Type B pancreatic cell (in vitro differentiated cells): Measurements from ENCODE around the gene DSC3. TPM values are rescaled to one million over a fixed set of nuclear protein-coding genes. Genes with fewer than 3 reads are reported as not detected.
A peak's percentile ranks its signal among the peaks of the same experiment; 100 is the strongest.
"Not testable (repeated sequence)": the region's sequence is repeated elsewhere in the genome, so short reads cannot be mapped to it uniquely, and the experiment has no call there.

Source experiments
- DNase-seq: peaks from one replicate; pipeline ENCODE4 v3.0.0; 2021; ENCODE audit warnings: mixed read lengths; ENCODE audit not compliant: unreplicated experiment; ENCODE audit errors: extremely low spot score
- H3K27ac Mint-ChIP-seq: 2 replicates; pipeline ENCODE4 v1.8.0; 2021; ENCODE audit warnings: mild to moderate bottlenecking, mixed read lengths
- H3K27me3 Mint-ChIP-seq: 2 replicates; pipeline ENCODE4 v1.8.0; 2021; ENCODE audit warnings: mixed read lengths
- H3K36me3 Mint-ChIP-seq: 2 replicates; pipeline ENCODE4 v1.8.0; 2021; ENCODE audit warnings: mixed read lengths
- H3K4me1 Mint-ChIP-seq: one replicate; pipeline ENCODE4 v1.8.0; 2021; ENCODE audit warnings: mixed read lengths; ENCODE audit not compliant: unreplicated experiment
- H3K4me3 Mint-ChIP-seq: 2 replicates; pipeline ENCODE4 v1.8.0; 2021; ENCODE audit warnings: mild to moderate bottlenecking, mixed read lengths
- H3K9me3 Mint-ChIP-seq: 2 replicates; pipeline ENCODE4 v1.8.0; 2021; ENCODE audit warnings: mixed read lengths
- CTCF ChIP-seq: fragments of 200-600 bp; sonication (generic); conservative IDR thresholded peaks from 2 replicates; pipeline ENCODE4 v1.5.0; 2021; ENCODE audit warnings: antibody characterized with exemption, mild to moderate bottlenecking
- total RNA-seq: library from RNA; stranded (reverse); gene quantifications from 2 replicates; pipeline ENCODE4 v1.2.1, GENCODE V29; 2021; ENCODE audit warnings: low replicate concordance

DSC3 gene
- total RNA-seq, 1 donor from 2014 or later = 67.7 TPM

DNA sequence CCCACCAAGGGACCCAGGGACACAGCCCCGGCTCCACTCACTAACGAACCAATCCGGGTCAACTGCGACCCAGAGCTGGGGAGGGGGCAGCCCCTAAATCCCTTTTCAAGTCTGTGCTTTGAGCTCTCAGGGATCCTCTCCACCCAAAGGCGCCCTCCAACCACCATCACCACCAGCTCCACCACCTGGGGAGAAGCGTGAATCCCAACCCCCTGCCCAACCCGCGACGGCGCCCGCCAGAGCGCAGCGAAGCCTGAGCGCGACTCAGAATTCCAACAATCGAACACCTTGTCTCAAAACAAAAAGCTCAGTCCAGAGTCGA is 497 bp downstream of the DSC3 start:
- H3K4me1 Mint-ChIP-seq = peaks cover 13% of the 10 kb centered on the region
- no peak for DNase-seq
- peaks cover 15% of the 10 kb centered on the region for H3K36me3 Mint-ChIP-seq
- peaks cover 68% of the 10 kb centered on the region for H3K27me3 Mint-ChIP-seq
- H3K4me3 Mint-ChIP-seq = peak overlapping the region; percentile 98
- H3K9me3 Mint-ChIP-seq = peaks cover 16% of the 10 kb centered on the region
- TF ChIP-seq CTCF = no peak
- peak overlapping the region; percentile 94 for H3K27ac Mint-ChIP-seq

GRCh38 chr18:31041271-31042083 is 1.1 kb downstream of the DSC3 start:
- TF ChIP-seq CTCF = no peak
- Mint-ChIP-seq H3K4me1 (peaks cover 13% of the 10 kb centered on the region), H3K27ac (peak overlapping the region; percentile 94), H3K27me3 (peaks cover 64% of the 10 kb centered on the region), H3K36me3 (peaks cover 15% of the 10 kb centered on the region), H3K4me3 (peak overlapping the region; percentile 98), H3K9me3 (peaks cover 13% of the 10 kb centered on the region)
- DNase-seq = peak; percentile 70

DNA sequence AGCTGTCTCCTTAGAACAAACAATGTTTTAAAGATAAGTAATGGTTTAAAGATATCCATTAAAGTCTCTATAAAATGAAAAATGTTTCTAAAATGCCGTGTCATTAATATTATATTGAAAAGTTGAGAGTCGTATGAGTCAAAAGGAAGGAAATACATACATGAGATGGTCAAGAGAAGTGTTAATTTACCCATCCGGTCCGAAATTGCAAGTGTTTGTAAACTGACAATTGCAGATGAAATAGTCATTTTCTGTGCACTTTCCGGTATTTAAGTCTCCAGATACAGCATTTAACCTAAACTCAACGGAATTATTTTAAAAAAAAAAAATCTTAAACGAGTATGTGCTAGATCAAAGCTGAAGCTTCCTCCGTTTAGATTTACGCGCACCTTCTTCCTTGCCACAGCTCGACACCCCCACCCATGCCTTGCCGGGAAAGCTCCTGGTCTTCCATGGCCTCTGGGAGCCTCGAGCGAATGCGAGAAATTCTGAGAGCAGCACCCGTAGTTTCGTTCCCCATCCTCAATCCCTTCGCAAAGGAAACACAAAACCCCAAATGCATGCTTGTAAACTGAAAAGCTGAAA is 1.8 kb downstream of the DSC3 start:
- Mint-ChIP-seq H3K4me1 (peaks cover 13% of the 10 kb centered on the region), H3K4me3 (peak overlapping the region; percentile 98), H3K9me3 (peaks cover 11% of the 10 kb centered on the region), H3K27me3 (peaks cover 60% of the 10 kb centered on the region), H3K36me3 (peaks cover 15% of the 10 kb centered on the region), H3K27ac (peak overlapping the region; percentile 94)
- no peak for DNase-seq
- no peak for TF ChIP-seq CTCF

- peaks cover 11% of the 10 kb centered on the region for H3K9me3 Mint-ChIP-seq
- peak overlapping the region; percentile 94 for H3K27ac Mint-ChIP-seq
- peaks cover 13% of the 10 kb centered on the region for H3K4me1 Mint-ChIP-seq
- peak overlapping the region; percentile 98 for H3K4me3 Mint-ChIP-seq
- TF ChIP-seq CTCF = no peak
- H3K27me3 Mint-ChIP-seq = peaks cover 50% of the 10 kb centered on the region
- peaks cover 11% of the 10 kb centered on the region for H3K36me3 Mint-ChIP-seq
- no peak for DNase-seq
Observed at GRCh38 chr18:31039426-31039825, 3.1 kb downstream of the DSC3 start.

- H3K36me3 Mint-ChIP-seq, H3K4me3 Mint-ChIP-seq, H3K4me1 Mint-ChIP-seq, H3K9me3 Mint-ChIP-seq, DNase-seq: not testable (repeated sequence)
- peaks cover 35% of the 10 kb centered on the region for H3K27me3 Mint-ChIP-seq
- peak overlapping the region; percentile 51 for H3K27ac Mint-ChIP-seq
Observed at GRCh38 chr18:31037686-31038085, 4.9 kb downstream of the DSC3 start.

GRCh38 chr18:31034541-31034940 is 8.0 kb downstream of the DSC3 start:
- TF ChIP-seq CTCF = no peak
- H3K9me3 Mint-ChIP-seq = no peaks in the 10 kb centered on the region
- H3K27ac Mint-ChIP-seq = no peak overlapping the region
- no peaks in the 10 kb centered on the region for H3K4me1 Mint-ChIP-seq
- peaks cover 6% of the 10 kb centered on the region for H3K27me3 Mint-ChIP-seq
- H3K4me3 Mint-ChIP-seq = no peak overlapping the region
- DNase-seq = no peak
- H3K36me3 Mint-ChIP-seq = peaks cover 4% of the 10 kb centered on the region
